ENCODE data around the gene SCGB3A2. TPM values are rescaled to one million over a fixed set of nuclear protein-coding genes. Genes with fewer than 3 reads are reported as not detected.
"Not testable (repeated sequence)": the region's sequence is repeated elsewhere in the genome, so short reads cannot be mapped to it uniquely, and the experiment has no call there.

SCGB3A2 gene
- total RNA-seq, 1 donor from 2014 or later = 624 TPM

DNA sequence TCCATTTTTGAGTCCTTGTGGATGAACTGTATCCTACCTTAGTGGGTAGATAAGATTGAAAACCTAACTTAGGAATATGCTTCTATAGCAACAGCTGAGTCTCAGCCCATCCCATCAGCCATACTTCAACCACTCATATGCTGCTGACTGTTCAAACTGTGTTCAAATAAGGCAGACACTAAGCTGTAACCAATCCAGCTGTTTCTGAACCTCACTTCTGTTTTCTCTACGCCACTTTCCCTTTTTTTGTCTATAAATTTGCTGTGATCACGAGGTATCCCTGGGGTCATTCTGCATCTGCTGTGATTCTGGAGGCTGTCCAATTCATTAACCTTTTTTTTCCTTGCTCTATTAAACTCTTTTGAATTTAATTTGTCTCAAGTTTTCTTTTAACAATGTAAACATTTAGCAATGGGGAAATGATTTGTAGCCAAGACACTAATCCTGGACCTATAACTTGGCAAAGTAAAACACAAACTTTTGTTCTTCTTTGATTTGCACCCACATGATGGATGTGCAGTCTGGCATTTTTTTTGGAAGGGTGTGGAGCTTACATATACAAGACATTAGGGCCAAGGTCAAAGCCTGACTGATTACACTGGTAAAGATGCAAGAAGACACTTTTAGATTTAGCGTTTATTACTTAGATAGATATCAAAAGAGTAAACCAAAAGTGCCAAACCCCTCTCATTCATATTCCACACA, 14.9 kb upstream of the SCGB3A2 start:
- Histone ChIP-seq H3K27me3 (ENCODE audit: low read depth) (no peaks in the 10 kb centered on the region), H3K27ac (no peak overlapping the region), H3K4me1 (peaks cover 3% of the 10 kb centered on the region), H3K4me3 (no peak overlapping the region), H3K9me3 (no peaks in the 10 kb centered on the region), H3K36me3 (no peaks in the 10 kb centered on the region)
- intact Hi-C loops (cut with DNase I) = no loop called here
- ATAC-seq (no peak), DNase-seq (no peak)
- TF ChIP-seq, protein P1, sequence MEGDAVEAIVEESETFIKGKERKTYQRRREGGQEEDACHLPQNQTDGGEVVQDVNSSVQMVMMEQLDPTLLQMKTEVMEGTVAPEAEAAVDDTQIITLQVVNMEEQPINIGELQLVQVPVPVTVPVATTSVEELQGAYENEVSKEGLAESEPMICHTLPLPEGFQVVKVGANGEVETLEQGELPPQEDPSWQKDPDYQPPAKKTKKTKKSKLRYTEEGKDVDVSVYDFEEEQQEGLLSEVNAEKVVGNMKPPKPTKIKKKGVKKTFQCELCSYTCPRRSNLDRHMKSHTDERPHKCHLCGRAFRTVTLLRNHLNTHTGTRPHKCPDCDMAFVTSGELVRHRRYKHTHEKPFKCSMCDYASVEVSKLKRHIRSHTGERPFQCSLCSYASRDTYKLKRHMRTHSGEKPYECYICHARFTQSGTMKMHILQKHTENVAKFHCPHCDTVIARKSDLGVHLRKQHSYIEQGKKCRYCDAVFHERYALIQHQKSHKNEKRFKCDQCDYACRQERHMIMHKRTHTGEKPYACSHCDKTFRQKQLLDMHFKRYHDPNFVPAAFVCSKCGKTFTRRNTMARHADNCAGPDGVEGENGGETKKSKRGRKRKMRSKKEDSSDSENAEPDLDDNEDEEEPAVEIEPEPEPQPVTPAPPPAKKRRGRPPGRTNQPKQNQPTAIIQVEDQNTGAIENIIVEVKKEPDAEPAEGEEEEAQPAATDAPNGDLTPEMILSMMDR (IDR thresholded peaks at IDR 0.05) = no peak

DNA sequence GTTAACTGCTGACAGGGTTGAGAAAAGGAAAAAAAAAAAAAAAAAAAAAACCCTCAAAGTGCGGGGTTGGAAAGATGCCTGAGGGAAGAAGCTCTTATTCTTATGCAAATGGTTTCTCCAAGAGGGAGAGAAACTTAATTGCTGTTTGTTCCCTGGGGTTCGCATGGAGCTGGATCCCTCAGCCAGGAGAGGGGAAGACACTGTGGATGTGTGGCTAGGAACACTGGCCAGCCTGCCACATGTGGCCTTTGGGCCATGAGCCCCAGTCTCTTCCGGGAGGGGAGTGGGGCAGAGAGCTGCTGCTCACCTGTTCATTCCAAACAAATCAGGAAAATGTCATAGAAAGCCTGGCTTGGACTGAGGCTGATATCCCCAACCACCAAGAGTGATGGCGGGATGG, 9.4 kb upstream of the SCGB3A2 start:
- intact Hi-C loops (cut with DNase I) = no loop called here
- no peak overlapping the region for H3K4me3 ChIP-seq
- ATAC-seq (no peak), DNase-seq (no peak)
- no peaks in the 10 kb centered on the region for H3K4me1 ChIP-seq
- no peaks in the 10 kb centered on the region for H3K9me3 ChIP-seq
- H3K27ac ChIP-seq = no peak overlapping the region
- H3K27me3 ChIP-seq (ENCODE audit: low read depth) = no peaks in the 10 kb centered on the region
- H3K36me3 ChIP-seq = no peaks in the 10 kb centered on the region
- TF ChIP-seq, protein P1 (IDR thresholded peaks at IDR 0.05) = no peak

DNA sequence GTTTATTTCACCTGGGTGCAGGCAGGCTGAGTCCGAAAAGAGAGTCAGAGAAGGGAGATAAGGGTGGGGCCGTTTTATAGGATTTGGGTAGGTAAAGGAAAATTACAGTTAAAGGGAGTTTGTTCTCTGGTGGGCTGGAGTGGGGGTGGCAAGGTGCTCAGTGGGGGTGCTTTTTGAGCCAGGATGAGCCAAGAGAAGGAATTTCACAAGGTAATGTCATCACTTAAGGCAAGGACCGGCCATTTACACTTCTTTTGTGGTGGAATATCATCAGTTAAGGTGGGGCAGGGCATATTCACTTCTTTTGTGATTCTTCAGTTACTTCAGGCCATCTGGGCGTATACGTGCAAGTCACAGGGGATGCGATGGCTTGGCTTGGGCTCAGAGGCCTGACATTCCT, 8.6 kb upstream of the SCGB3A2 start:
- H3K36me3 ChIP-seq; H3K27ac ChIP-seq; H3K4me1 ChIP-seq; DNase-seq; intact Hi-C loops (cut with DNase I); H3K4me3 ChIP-seq; H3K9me3 ChIP-seq; ATAC-seq; H3K27me3 ChIP-seq (ENCODE audit: low read depth): not testable (repeated sequence)

DNA sequence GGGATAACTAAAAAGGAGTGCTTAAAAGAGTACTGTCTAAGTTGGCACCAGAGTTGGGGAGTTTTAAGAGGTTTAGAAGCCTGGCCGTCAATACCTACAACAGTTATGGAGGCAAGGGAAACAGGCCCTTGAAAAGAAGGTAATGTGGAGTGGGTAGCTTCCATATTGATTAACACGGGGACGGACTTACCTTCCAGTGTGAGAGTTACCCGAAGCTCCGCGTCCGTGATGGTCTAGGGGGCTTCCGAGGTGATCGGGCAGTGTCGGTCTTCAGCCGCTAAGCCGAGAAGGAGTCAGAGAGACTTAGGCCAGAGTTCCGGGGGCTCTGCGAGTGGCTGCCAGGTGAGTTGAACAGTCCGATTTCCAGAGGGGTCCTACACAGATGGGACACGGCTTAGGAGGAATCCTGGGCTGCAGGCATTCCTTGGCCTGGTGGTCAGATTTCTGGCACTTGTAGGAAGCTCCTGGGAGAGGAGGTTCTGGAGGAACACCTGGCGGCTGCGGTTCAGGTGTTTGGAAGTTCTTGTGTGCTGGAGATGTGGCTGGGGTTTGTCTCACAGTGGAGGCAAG, 6.4 kb upstream of the SCGB3A2 start:
- H3K36me3 ChIP-seq; H3K27ac ChIP-seq; H3K4me1 ChIP-seq; intact Hi-C loops (cut with DNase I); ATAC-seq; DNase-seq; H3K27me3 ChIP-seq (ENCODE audit: low read depth); H3K4me3 ChIP-seq; H3K9me3 ChIP-seq: not testable (repeated sequence)

DNA sequence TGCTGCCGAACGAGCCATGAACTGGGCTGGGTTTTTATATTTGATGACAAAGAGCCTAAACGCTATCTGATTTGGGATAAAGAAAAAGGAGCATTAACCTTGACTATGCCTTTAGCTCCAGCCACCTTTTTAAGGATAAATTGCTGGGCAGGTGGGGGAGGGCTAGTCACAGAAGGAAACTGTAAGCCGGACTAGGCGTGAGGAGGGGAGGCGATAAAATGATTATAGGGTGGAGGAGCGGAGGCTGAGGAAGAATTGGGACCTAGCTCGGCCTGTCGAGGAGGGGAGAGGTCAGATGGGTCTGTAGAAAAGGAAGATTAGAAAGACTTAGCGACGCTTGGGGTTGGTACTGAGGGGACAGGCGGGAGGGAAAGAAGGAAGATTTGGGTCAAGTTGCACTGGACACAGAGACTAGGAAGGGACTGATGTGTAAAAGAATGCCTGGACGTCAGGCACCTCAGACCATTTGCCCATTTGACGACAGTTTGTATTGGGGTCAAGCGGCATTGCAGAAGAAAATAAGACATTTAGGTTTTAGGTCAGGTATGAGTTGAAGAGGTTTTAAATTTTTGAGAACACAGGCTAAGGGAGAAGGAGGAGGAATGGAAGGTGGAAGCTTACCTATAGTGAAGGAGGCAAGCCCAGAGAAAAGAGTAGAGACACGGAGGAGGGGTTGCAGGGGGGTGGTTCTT, 5.6 kb upstream of the SCGB3A2 start:
- intact Hi-C loops (cut with DNase I); DNase-seq; ATAC-seq: not testable (repeated sequence)

DNA sequence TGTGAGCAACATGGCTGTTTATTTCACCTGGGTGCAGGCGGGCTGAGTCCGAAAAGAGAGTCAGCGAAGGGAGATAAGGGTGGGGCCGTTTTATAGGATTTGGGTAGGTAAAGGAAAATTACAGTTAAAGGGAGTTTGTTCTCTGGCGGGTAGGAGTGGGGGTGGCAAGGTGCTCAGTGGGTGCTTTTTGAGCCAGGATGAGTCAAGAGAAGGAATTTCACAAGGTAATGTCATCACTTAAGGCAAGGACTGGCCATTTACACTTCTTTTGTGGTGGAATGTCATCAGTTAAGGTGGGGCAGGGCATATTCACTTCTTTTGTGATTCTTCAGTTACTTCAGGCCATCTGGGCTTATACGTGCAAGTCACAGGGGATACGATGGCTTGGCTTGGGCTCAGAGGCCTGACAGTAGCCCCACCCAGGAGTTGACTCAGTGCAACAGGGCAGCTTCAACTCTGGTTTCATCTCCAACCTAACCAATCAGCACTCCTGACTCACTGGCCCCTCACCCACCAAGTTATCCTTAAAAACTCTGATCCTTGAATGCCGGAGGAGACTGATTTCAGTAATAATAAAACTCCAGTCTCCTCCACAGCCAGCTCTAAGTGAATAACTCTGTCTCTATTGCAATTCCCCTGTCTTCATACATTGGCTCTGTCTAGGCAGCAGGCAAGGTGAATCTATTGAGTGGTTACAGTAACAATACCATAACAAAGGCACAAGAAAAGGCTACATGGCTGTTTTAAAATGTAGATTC, 4.2 kb upstream of the SCGB3A2 start:
- ATAC-seq; H3K4me1 ChIP-seq; H3K27ac ChIP-seq; H3K9me3 ChIP-seq; DNase-seq; H3K27me3 ChIP-seq (ENCODE audit: low read depth); H3K4me3 ChIP-seq; H3K36me3 ChIP-seq; intact Hi-C loops (cut with DNase I): not testable (repeated sequence)

More for the DNA sequence above, 5.6 kb upstream of the SCGB3A2 start:
- not testable (repeated sequence) for H3K27ac ChIP-seq; H3K36me3 ChIP-seq; H3K27me3 ChIP-seq (ENCODE audit: low read depth); H3K9me3 ChIP-seq; H3K4me3 ChIP-seq; H3K4me1 ChIP-seq

DNA sequence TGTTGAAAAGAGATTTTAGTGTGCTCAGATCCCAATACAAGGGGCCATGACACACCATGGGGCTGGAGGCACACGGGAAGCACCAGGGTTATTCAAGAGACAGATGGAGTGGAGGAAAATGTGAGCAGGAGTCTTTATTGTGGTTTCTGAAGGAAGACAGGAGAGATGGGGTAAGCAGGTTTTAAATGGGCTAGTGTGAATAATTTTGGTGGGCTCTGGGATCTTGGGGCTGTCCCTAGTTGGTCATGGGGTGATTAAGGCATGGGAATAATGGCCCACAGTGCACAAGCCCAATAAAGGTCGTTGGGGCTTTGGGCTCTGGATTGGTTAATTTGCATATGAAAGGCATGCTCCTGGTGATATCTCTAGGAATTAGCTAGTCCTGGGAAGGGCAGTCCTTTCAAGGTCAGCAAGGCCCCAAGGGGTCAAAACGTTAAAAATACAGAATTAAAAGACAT, 3.6 kb upstream of the SCGB3A2 start:
- Histone ChIP-seq H3K27me3 (ENCODE audit: low read depth) (no peaks in the 10 kb centered on the region), H3K4me3 (no peak overlapping the region), H3K27ac (no peak overlapping the region), H3K4me1 (no peaks in the 10 kb centered on the region), H3K9me3 (no peaks in the 10 kb centered on the region), H3K36me3 (no peaks in the 10 kb centered on the region)
- ATAC-seq (no peak), DNase-seq (no peak)
- intact Hi-C loops (cut with DNase I) = no loop called here
- TF ChIP-seq, protein P1 (IDR thresholded peaks at IDR 0.05) = no peak

Data from lower lobe of right lung (tissue), 2 donors.